HL-60 (cell line): ENCODE measurements around the gene HPF1.
"Not testable (repeated sequence)": the region's sequence is repeated elsewhere in the genome, so short reads cannot be mapped to it uniquely, and the experiment has no call there.

Experiments
- DNase-seq, 2 experiments: peaks; one replicate each; pipeline ENCODE4 v3.0.0-alpha.2; 2010 to 2020; ENCODE audit warnings: low read depth in 1 of 2, low spot score in 1 of 2
- H3K27ac ChIP-seq: fragments of 250-450 bp; sonication (Bioruptor Pico); replicated peaks from 2 replicates; pipeline ENCODE4 v1.5.1; 2020; ENCODE audit warnings: mild to moderate bottlenecking, moderate library complexity
- H3K27me3 ChIP-seq: fragments of 250-450 bp; sonication (Bioruptor Pico); 2 replicates; pipeline ENCODE4 v1.5.1; 2021; ENCODE audit warnings: mild to moderate bottlenecking, moderate library complexity; ENCODE audit not compliant: insufficient read depth, poor library complexity, severe bottlenecking
- H3K4me3 ChIP-seq: replicated peaks from 2 replicates; pipeline ENCODE4 v1.5.1; 2011; ENCODE audit warnings: mild to moderate bottlenecking, control low read depth, low read length; ENCODE audit not compliant: insufficient read depth
- CTCF ChIP-seq: IDR thresholded peaks from one replicate; pipeline ENCODE4 v1.5.1; 2011; ENCODE audit warnings: low read length, control low read depth, inconsistent platforms; ENCODE audit not compliant: insufficient read depth
- GABPA ChIP-seq: IDR thresholded peaks from 2 replicates; pipeline ENCODE4 v1.6.1; 2012; ENCODE audit warnings: low read depth
- POLR2AphosphoS5 ChIP-seq: IDR thresholded peaks from 2 replicates; pipeline ENCODE4 v1.6.1; 2012; ENCODE audit warnings: low read depth
- REST ChIP-seq: IDR thresholded peaks from 2 replicates; pipeline ENCODE4 v1.6.1; 2012; ENCODE audit warnings: low read depth; ENCODE audit not compliant: insufficient replicate concordance
- SPI1 ChIP-seq: IDR thresholded peaks from 2 replicates; pipeline ENCODE4 v1.6.1; 2012; ENCODE audit warnings: low read depth, mild to moderate bottlenecking, borderline replicate concordance
- long read RNA-seq: library from polyadenylated mRNA; unstranded; transcript quantifications from one replicate; pipeline ENCODE4 v2.0.0, GENCODE V29; 2020

HPF1 gene
- long read RNA-seq, transcript HPF1-201 (8 exons, 1,230 nt) = major isoform, 30 of 48 reads
- long read RNA-seq, partial matches to known transcripts = 12 of 48 reads
- long read RNA-seq, other reads (novel, unspliced or antisense) = 6 of 48 reads

GRCh38 chr4:169757575-169758184 lies at the start of gene HPF1:
HPF1 (minus strand) TSS chr4:169757944; CDS start chr4:169757877, 67 bp downstream.
- H3K4me3 ChIP-seq = peak within 1 kb of the TSS; percentile 65
- no peaks in the 10 kb centered on the region for H3K27me3 ChIP-seq
- TF ChIP-seq GABPA (peak; percentile 77), CTCF (no peak), REST (peak; percentile 57), SPI1 (no peak), POLR2AphosphoS5 (peak; percentile 59; the same call in 1 of the 2 replicates)
- DNase-seq = peak; percentile 77 to 93
- H3K27ac ChIP-seq = peak within 1 kb of the TSS; percentile 73

GRCh38 chr4:169806770-169807169 lies 49.0 kb upstream of the HPF1 start:
- H3K27ac ChIP-seq, DNase-seq, H3K4me3 ChIP-seq, H3K27me3 ChIP-seq: not testable (repeated sequence)

- TF ChIP-seq CTCF (no peak), REST (no peak), GABPA (no peak), SPI1 (no peak), POLR2AphosphoS5 (no peak)
- H3K4me3 ChIP-seq = no peak overlapping the region
- H3K27ac ChIP-seq = no peak overlapping the region
- no peaks in the 10 kb centered on the region for H3K27me3 ChIP-seq
- DNase-seq = peak in 1 of 2 experiments; percentile 12
Measured at GRCh38 chr4:169803413-169803812, 45.7 kb upstream of the HPF1 start.

- no peak overlapping the region for H3K4me3 ChIP-seq
- TF ChIP-seq CTCF = no peak
- TF ChIP-seq GABPA = no peak
- TF ChIP-seq REST = no peak
- TF ChIP-seq SPI1 = peak; percentile 97
- no peaks in the 10 kb centered on the region for H3K27me3 ChIP-seq
- peak in 1 of 2 experiments; percentile 61 for DNase-seq
- no peak overlapping the region for H3K27ac ChIP-seq
Measured at GRCh38 chr4:169802873-169803272, 45.1 kb upstream of the HPF1 start.
